AML-193 (cell line): ENCODE measurements around the gene LRRFIP1.
"Not testable (repeated sequence)": the region's sequence is repeated elsewhere in the genome, so short reads cannot be mapped to it uniquely, and the experiment has no call there.

ENCODE experiments used
- DNase-seq, 2 experiments: peaks; one replicate each; lab custom pipeline; 2025; lab: John Stamatoyannopoulos, UW

The LRRFIP1 gene

DNA sequence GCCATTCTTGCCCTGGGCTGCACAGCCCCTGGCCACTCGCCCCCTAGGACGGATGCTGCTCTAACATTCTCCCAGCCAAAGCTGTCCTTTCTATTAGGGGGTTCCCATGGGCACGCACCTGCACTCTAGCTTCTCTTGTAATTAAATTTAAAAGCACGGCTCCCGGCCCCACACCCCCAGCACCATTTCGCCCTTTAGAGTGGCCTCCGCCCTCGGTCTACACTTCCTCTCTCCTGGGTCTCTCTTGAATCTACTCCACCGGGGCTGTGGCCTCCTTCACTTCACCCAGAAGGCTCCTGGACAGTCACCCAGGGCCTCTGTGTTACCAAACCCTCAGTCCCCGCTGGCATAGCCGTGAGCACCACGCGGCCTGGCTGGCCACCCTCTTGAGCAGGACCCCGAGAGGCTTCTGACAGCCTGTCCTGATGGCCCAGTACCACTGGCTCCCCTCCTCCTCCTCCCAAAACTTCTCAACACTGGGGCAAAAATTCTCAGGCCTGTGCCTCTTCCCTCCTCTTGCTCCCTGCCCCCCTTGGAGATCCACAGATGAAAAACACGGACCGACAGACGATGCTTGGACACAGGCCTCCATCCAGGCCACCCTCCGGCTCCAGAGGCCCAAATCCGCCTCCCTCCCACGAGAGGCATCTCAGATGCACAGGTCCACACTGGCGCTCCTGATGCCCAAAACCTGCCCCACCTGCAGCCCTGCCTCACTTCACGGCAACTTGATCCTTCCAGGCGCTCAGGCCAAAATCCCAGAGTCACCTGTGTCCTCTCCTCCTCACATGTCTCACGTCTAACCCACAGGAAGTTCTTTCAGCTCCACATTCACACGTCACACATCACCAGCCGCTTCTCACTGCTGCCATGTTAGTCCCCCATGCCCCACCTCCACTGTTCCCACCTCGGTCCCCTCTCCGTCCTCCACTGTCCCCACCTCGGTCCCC, 29.9 kb upstream of the LRRFIP1 start:
- no peak for DNase-seq

- no peak for DNase-seq
These were observed 28.7 kb upstream of the LRRFIP1 start for GRCh38 chr2:237598468-237599208.

DNA sequence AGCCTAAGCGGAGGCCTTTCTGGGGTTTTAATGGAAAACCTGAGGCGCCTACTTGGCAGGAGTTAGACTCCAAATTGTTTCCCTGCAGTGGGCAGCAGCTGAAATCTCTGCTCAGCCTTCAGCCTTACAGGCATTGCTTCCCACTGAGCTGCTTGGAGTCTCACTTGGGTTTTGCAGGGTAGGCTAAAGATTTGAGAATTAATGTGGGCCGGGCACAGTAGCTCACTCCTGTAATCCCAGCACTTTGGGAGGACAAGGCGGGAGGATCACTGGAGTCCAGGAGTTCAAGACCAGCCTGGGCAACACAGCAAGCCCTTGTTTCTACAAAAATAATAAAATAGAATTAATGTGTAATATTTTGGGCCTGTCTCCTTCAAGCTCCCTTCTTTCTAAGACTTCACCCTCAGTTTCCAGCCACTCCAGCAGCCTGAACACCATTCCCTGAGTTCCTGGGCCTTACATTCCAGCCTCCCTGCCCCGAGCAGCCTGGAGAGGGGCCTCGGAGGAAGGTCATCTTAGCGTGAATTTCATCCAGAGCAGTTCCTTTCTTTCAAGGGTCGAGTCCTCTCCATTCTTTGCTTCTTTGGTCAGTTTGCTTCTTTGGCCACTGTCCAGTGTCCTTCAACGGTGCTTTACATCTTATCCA, 27.8 kb upstream of the LRRFIP1 start:
- DNase-seq: no peak

DNA sequence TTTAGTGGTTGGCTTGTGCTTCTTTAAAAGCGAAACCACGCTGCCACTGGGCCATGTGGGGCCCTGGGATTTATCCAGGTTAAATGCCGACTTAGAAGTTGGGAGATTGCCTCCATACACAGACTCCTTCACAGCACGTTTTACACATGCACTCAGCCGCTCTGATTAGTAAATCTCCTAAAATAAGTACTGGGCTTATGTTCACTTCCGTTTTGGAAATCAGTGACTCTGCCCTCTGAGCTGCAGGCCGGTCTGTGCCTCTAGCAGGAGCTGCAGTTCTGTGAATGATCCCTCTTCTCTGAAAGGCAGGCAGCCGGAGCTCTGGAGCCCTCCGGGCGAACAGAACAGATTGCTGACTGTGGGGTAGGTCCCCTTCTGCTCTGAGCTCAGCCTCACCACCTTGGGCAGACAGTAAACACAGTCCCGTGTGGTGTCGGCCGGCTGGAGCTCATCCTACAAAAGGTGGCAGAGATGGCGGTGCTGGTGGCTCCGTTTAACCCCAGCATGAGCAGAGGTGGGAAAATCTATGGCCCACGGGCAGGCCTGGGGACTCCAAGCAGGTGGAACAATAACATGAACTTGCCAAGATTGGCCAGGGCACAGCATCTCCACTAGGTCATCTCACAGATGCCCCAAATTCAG, 27.1 kb upstream of the LRRFIP1 start:
- DNase-seq: no peak

DNA sequence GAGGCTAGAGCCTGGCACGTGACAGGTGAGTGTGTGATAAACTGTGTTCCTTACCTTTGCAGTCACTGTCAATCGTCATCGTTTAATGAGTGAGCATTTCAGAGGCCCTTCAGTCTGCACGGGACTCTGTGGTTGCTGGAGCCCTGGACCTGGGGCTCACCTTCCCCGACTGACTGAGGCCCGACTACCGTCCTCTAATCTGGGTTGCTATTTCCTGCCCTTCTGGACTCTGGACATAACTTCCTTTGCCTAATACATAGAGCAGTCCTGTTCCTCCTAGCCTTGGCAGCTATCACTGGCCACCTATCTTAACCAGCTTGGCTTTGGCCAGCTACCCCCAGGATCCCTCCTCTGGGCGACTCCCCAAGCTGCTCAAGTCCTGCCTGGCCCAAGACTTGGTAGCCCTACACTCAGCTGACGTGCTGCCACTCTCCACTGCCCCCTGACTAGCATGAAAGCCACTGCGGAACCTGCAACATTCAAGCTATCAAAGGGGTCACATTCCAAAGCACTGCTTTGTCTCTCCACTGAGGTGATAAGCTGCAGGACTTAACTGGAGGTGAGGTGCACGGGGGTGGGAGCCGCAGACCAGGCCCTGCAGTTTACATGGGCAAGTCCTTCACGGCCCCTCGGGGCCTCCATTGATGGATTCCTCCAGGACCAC, 25.8 kb upstream of the LRRFIP1 start:
- DNase-seq: no peak

DNA sequence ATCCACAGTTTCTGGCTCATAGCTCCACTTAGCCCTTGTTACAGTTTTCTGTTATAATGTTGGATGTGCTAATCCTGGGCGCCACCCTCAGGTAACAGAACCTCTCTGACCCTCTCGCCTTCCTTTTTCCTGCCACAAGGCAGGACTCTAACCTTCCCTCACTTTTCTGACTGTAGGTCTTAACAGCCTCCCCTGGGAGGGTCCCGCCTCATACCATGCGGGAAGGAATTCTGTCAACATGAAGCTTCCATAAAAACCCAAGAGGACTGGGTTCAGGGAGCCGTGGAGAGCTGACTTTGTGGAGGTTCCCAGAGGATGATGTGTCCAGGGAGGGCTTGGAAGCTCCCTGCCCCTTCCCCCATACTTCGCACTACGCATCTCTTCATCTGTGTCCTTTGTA, 25.0 kb upstream of the LRRFIP1 start:
- DNase-seq: no peak

DNA sequence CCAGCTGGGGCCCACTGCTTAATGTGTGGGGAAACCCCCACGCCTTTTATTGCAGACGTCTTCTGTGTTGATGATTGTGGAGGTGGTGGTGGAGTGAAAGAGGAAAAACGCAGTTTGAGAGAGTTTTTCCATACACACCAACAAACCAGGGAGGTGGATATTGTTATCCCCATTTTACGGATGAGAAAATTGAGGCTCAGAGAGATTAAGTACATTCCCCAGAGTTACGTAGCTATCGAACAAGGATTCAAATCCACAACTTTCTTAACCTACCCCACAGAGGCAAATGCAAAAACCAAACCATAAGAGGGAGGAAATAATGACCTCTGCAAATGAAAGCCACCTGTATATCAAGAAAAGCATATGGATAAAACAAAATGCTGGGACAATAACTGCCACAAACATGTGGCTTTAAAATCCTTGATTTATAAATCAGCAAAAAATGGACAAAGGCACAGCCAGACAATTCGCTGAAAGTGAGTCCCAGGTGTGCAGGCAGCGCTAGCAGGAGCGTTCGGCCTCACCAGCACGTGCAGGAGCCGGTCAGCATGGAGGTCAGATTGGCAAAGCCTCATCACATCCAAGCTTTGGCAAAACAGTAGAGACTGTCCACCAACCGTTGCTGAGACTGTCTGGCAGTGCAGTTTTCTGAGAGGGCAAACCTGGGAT, 24.2 kb upstream of the LRRFIP1 start:
- DNase-seq: no peak

GRCh38 chr2:237603718-237604362, 23.5 kb upstream of the LRRFIP1 start:
- no peak for DNase-seq

DNA sequence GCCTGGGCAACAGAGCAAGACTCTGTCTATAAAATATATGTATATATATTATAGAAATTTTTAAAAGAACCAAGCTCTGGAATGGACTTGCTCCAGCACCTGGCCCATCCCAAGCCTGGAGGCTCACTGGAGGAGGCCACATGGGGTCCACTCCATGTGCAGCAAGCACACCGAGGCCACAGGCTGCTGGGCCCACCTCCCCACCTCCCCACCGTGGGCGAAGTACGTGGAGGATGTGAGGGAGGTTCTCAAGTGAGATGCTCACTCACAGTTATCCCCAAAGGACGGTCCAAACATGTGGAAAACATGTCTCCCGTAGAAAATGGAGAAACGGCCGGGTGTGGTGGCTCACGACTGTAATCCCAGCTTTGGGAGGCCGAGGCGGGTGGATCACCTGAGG, 23.0 kb upstream of the LRRFIP1 start:
- DNase-seq: no peak

DNA sequence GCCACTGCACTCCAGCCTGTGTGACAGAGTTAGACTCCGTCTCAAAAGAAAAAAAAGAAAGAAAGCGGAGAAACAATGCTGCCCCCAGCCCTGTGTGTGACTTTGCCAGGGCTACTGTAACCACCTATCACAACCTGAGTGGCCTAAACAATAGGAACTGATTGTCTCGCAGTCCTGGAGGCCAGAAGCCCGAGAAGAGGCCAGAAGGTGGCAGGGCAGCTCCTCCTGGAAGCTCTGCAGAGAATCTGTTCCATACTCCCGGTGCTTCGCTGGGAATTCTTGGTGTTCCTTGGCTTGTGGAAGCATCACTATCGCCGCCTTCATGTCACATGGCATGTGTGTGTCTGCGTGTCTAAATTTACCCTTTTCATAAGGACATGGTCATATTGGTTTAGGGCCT, 22.4 kb upstream of the LRRFIP1 start:
- no peak for DNase-seq

DNA sequence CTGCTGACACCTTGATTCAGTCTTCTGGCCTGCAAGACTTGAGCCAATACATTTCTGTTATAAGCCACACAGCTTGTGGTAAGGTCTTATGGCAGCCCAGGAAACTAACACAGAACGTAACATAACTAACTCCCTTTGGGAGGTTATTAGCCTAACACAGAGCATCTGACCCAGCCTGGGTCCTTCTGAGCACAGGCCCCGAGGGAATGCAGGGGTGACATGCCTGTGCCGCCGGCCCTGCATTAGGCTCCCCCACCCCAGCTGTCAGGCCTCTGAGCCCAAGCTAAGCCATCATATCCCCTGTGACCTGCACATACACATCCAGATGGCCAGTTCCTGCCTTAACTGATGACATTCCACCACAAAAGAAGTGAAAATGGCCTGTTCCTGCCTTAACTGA, 20.9 kb upstream of the LRRFIP1 start:
- not testable (repeated sequence) for DNase-seq

DNA sequence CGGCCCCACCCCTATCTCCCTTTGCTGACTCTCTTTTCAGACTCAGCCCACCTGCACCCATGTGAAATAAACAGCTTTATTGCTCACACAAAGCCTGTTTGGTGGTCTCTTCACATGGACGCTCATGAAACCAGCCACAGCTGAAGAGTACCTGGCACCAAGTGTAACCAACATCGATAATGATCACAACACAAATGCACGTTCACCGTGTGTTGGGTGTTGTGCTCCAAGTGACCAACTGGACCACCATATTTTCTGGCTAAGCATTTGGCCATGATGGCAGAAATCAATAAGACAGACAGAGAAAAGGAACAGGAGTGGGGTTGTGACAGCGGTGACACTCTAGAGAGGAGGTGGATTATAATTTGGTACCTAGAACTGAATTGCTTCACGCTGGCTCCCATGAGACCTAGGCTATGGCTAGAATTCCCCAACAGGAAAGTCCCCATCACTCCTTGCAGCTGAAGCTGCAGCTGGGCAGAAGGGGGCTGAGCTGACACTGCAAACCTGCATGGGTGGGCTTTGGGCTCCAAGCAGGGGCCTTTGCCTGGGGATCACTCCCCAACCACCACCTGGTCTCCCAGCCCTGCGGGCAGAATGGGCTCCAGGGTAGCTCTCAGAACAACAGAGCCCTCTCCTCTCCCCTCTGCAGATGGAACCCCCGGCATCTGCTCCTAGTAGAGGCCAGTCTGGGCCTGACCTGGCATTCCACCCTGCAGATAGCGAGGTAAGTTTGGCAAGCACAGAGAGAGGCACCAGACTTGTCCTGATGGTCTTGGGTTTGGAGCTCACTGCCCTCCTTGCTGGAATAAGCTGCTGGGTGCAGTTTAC, 14.6 kb upstream of the LRRFIP1 start:
- DNase-seq: no peak

GRCh38 chr2:237613679-237614078, 13.7 kb upstream of the LRRFIP1 start:
- no peak for DNase-seq

DNA sequence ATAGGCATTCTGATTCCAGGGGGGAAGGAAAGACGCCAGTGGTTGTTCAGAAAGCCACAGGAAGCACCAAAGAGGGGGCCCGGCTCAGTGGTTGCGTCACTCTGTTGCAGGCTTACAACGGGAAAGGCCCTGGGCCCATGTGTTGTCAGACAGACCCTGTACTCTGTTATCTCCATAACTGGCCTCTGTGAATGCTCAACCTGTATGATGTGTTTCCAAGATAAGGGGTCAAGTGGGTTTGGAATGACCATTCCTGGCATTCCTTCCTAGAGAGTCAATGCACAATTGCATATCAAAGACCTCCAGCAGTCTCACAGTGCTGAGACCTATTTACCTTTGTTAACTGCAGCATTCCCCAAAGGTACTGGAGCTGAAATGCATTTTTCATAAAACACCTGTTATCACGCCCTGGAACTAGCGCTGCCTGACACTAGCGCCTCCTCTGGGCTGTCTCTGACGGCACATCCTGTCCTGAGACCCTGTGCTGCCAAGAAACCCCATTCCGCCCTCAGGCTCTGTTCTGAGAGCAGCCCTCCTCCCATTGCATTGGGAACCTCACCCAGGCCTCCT, 13.2 kb upstream of the LRRFIP1 start:
- peak; percentile 25 to 48 for DNase-seq

- DNase-seq: no peak
These were observed 11.6 kb upstream of the LRRFIP1 start for GRCh38 chr2:237615631-237616249.

- no peak for DNase-seq
These were observed 11.0 kb upstream of the LRRFIP1 start for GRCh38 chr2:237616373-237616733.

GRCh38 chr2:237616734-237617586, 10.4 kb upstream of the LRRFIP1 start:
- no peak for DNase-seq

DNA sequence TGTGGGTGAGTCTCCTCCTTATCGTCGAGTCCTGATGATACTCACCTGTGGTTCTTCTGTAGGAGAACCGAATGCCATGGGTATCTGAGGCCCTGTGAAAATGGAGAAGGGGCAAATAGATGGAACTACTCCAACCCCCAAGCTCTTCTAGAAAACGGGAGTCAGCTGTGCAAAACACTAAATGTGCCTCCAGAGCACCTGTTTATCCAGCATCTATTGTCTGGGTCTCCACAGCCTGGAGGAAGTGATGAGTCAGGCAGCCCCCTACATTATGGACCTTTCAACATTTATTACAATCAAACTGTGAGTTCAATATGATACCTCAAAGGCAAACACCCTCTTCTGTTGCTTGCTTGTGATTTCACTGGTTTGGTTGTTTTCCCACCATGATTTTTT, 9.8 kb upstream of the LRRFIP1 start:
- DNase-seq: no peak
